ENCODE results near the gene ME3.

The ME3 gene

DNA sequence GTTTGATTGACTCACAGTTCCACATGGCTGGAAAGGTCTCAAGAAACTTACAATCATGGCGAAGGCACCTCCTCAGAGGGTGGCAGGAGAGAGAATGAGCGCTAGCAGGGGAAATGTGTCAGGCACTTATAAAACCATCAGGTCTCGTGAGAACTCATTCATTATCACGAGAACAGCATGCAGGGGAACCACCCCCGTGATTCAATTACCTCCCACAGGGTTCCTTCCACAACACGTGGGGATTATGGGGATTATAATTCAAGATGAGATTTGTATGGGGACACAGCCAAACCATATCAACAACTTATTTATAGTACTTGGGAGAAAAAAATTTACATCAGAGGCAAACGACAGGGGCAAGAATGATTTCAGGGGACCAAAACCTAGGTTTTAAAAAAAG is 3.0 kb downstream of the ME3 start:
- DNase-seq (ENCODE audit: low read depth in 1 of 2, low spot score in 1 of 2) = no peak
- no peak overlapping the region for H3K4me3 ChIP-seq (replicated peaks; ENCODE audit: insufficient read depth, low read length)
- TF ChIP-seq, protein P1, sequence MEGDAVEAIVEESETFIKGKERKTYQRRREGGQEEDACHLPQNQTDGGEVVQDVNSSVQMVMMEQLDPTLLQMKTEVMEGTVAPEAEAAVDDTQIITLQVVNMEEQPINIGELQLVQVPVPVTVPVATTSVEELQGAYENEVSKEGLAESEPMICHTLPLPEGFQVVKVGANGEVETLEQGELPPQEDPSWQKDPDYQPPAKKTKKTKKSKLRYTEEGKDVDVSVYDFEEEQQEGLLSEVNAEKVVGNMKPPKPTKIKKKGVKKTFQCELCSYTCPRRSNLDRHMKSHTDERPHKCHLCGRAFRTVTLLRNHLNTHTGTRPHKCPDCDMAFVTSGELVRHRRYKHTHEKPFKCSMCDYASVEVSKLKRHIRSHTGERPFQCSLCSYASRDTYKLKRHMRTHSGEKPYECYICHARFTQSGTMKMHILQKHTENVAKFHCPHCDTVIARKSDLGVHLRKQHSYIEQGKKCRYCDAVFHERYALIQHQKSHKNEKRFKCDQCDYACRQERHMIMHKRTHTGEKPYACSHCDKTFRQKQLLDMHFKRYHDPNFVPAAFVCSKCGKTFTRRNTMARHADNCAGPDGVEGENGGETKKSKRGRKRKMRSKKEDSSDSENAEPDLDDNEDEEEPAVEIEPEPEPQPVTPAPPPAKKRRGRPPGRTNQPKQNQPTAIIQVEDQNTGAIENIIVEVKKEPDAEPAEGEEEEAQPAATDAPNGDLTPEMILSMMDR (IDR thresholded peaks at IDR 0.05; ENCODE audit: insufficient read depth, low read length) = no peak
- TF ChIP-seq SPI1 (IDR thresholded peaks at IDR 0.05; ENCODE audit: borderline replicate concordance, low read depth) (no peak), GABPA (IDR thresholded peaks at IDR 0.05; ENCODE audit: low read depth) (no peak), POLR2AphosphoS5 (IDR thresholded peaks at IDR 0.05; ENCODE audit: low read depth) (no peak)
- TF ChIP-seq, protein P2, sequence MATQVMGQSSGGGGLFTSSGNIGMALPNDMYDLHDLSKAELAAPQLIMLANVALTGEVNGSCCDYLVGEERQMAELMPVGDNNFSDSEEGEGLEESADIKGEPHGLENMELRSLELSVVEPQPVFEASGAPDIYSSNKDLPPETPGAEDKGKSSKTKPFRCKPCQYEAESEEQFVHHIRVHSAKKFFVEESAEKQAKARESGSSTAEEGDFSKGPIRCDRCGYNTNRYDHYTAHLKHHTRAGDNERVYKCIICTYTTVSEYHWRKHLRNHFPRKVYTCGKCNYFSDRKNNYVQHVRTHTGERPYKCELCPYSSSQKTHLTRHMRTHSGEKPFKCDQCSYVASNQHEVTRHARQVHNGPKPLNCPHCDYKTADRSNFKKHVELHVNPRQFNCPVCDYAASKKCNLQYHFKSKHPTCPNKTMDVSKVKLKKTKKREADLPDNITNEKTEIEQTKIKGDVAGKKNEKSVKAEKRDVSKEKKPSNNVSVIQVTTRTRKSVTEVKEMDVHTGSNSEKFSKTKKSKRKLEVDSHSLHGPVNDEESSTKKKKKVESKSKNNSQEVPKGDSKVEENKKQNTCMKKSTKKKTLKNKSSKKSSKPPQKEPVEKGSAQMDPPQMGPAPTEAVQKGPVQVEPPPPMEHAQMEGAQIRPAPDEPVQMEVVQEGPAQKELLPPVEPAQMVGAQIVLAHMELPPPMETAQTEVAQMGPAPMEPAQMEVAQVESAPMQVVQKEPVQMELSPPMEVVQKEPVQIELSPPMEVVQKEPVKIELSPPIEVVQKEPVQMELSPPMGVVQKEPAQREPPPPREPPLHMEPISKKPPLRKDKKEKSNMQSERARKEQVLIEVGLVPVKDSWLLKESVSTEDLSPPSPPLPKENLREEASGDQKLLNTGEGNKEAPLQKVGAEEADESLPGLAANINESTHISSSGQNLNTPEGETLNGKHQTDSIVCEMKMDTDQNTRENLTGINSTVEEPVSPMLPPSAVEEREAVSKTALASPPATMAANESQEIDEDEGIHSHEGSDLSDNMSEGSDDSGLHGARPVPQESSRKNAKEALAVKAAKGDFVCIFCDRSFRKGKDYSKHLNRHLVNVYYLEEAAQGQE (IDR thresholded peaks at IDR 0.05; ENCODE audit: insufficient replicate concordance, low read depth) = no peak
- H3K27ac ChIP-seq (replicated peaks) = no peak overlapping the region
- peaks cover 32% of the 10 kb centered on the region for H3K27me3 ChIP-seq (ENCODE audit: insufficient read depth, poor library complexity, severe bottlenecking)

DNA sequence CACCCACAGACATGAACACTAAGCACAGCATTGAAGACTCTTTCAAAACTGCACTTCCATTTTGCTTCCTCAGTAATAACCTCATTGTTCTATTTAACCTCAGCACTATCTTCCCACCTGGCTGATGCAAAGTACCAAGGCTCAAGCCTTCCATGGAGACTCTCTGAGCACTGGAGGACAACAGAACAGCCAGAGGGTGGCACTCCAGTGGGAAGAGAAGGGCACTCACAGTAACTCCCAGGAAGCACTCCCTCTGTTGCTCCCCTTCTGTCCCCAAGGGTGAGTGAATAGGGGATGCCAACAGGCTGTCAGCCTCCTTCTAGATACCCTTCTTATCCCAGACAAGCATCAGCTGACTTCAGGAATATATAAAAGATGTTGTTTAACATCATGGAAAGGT is 3.5 kb downstream of the ME3 start:
- Histone ChIP-seq H3K4me3 (replicated peaks; ENCODE audit: insufficient read depth, low read length) (no peak overlapping the region), H3K27ac (replicated peaks) (no peak overlapping the region), H3K27me3 (ENCODE audit: insufficient read depth, poor library complexity, severe bottlenecking) (peaks cover 32% of the 10 kb centered on the region)
- no peak for DNase-seq (ENCODE audit: low read depth in 1 of 2, low spot score in 1 of 2)
- no peak for TF ChIP-seq POLR2AphosphoS5 (IDR thresholded peaks at IDR 0.05; ENCODE audit: low read depth)

DNA sequence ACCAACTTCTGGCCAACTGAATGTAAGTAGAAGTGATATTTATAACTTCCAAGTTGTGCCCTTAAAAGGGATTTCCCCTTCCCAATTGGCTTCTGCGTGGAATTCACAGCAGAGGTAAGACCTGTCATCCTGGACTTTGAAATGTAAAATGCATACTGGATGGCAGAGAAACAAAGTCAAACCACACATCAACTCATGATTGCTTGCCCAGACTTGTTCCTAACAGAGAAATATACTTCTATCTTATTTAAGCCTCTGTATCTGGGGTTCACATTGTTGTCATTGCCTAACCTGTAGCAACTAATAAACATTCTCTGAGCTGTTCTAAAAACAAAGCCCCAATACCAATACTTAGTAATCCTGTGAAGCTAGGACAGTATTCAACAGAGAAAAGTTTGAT is 6.2 kb downstream of the ME3 start:
- TF ChIP-seq GABPA (IDR thresholded peaks at IDR 0.05; ENCODE audit: low read depth) (no peak), POLR2AphosphoS5 (IDR thresholded peaks at IDR 0.05; ENCODE audit: low read depth) (no peak), SPI1 (IDR thresholded peaks at IDR 0.05; ENCODE audit: borderline replicate concordance, low read depth) (no peak)
- TF ChIP-seq, protein P2 (IDR thresholded peaks at IDR 0.05; ENCODE audit: insufficient replicate concordance, low read depth) = no peak
- TF ChIP-seq, protein P1 (IDR thresholded peaks at IDR 0.05; ENCODE audit: insufficient read depth, low read length) = no peak
- no peak for DNase-seq (ENCODE audit: low read depth in 1 of 2, low spot score in 1 of 2)
- Histone ChIP-seq H3K4me3 (replicated peaks; ENCODE audit: insufficient read depth, low read length) (no peak overlapping the region), H3K27me3 (ENCODE audit: insufficient read depth, poor library complexity, severe bottlenecking) (peaks cover 21% of the 10 kb centered on the region), H3K27ac (replicated peaks) (no peak overlapping the region)

DNA sequence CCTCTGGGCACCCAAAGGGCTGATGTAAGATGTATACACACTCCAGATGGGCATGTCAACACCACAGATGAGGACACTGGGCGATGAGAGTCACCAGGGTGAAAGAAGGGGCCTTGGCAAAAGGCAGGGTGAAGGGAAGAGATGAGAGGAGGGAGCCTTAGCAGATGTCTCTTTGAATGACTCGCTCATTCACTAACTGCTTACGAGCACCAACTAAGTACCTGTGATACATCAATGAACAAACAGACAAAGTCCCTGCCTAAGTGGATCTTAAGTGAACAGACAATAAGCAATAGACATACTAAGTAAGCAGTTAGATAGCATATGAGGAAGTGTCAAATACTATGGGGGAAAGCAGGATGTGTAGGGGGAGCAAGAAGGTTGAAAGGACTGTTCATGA is 7.5 kb downstream of the ME3 start:
- DNase-seq (ENCODE audit: low read depth in 1 of 2, low spot score in 1 of 2) = no peak
- no peak overlapping the region for H3K27ac ChIP-seq (replicated peaks)
- peaks cover 10% of the 10 kb centered on the region for H3K27me3 ChIP-seq (ENCODE audit: insufficient read depth, poor library complexity, severe bottlenecking)
- TF ChIP-seq POLR2AphosphoS5 (IDR thresholded peaks at IDR 0.05; ENCODE audit: low read depth) = no peak
- TF ChIP-seq SPI1 (IDR thresholded peaks at IDR 0.05; ENCODE audit: borderline replicate concordance, low read depth) = no peak
- TF ChIP-seq GABPA (IDR thresholded peaks at IDR 0.05; ENCODE audit: low read depth) = no peak
- TF ChIP-seq, protein P1 (IDR thresholded peaks at IDR 0.05; ENCODE audit: insufficient read depth, low read length) = no peak
- TF ChIP-seq, protein P2 (IDR thresholded peaks at IDR 0.05; ENCODE audit: insufficient replicate concordance, low read depth) = no peak
- H3K4me3 ChIP-seq (replicated peaks; ENCODE audit: insufficient read depth, low read length) = no peak overlapping the region

All from HL-60 (cell line).